Activated CD4-positive, alpha-beta T cell treated with anti-CD3 and anti-CD28 coated beads, Interleukin-2, Interleukin-6, amounts not matched to agents 100 ng/mL and 50 ng/mL, durations not matched to agents 16 hours and 8 hours (primary cell): ENCODE measurements around the gene PRKAR2B.
"Not testable (repeated sequence)": the region's sequence is repeated elsewhere in the genome, so short reads cannot be mapped to it uniquely, and the experiment has no call there.

ENCODE experiments used
- DNase-seq: peaks from one replicate; pipeline ENCODE4 v3.0.0-alpha.2; 2020

The PRKAR2B gene

DNA sequence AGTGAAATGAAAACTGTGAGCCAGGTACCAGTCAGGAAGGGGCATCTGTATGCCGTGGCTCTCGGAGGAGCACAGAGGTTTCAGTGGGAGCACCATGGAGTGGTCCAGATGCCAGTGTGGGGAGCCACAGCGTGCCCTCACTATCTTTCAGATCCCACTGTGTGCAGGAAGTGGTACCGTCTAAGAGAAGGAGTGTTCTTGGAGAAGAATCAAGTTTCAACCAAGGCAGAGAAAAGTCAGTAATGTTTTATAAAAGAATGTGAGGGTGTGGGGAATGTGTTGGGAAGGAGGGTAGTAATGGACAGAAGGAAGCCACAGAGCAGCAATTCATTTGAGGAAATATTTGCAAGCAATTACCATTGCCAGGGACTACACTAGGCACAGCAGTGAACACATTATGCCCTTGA lies 35.6 kb downstream of the PRKAR2B start:
- no peak for DNase-seq

DNA sequence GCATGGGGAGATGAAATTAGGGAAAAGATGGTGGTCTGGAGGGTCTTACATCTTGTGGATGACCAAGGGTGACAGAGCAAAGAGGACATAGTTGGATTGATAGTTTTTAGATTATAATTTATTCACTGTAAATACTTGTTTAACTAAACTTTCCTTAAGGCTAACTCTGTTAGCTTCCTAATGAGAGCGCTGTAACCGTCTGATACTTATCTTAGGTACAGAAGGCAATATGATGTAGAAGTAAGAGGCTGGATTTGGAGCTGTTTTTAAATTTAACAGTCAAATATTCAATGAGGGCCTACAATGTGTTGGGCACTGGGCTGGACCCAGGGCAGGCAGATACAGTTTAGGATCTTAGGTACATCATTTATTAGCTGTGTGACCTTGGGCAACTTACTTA lies 36.0 kb downstream of the PRKAR2B start:
- DNase-seq, result no peak

DNA sequence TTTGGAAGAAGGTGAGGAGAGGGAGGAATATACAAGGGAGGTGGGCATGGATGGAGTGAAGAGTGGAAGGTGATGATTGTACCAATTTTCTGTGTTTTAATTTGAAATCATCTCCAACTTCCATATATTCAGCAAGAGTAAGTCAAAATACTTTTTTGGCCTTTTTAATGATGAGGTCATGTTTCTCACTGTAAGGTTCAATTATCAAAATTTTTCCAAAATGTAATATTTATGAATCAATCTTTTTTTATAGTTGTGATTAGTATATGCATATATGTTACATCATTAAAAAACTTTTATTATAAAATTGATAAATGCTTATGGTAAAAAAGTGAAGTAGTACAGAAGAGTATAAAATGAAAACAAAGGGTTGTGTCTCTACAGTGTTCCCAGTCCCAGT lies 40.7 kb downstream of the PRKAR2B start:
- DNase-seq, result no peak

- DNase-seq, result no peak
These were observed 45.1 kb downstream of the PRKAR2B start for GRCh38 chr7:107089627-107090026.

- DNase-seq, result no peak
These were observed 46.0 kb downstream of the PRKAR2B start for GRCh38 chr7:107090457-107090856.

DNA sequence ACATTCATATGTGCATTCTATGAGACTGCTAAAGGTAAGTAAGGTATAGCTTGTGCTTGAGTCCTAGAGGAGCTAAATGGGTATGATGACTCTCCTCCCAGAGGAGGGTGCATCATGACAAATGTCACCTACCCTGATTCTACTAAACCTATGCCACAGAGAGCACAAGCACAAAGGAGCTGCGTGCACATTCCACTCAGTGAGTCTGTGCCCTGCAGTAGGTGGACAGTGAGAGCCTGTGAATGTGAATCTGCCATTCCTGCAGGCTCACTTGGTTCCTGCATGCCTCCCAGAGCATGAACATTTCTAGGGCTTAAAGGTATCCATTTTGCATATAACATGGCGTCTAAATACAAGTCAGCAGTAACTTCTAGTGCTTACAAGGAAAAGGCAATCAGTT lies 46.8 kb downstream of the PRKAR2B start:
- no peak for DNase-seq

DNA sequence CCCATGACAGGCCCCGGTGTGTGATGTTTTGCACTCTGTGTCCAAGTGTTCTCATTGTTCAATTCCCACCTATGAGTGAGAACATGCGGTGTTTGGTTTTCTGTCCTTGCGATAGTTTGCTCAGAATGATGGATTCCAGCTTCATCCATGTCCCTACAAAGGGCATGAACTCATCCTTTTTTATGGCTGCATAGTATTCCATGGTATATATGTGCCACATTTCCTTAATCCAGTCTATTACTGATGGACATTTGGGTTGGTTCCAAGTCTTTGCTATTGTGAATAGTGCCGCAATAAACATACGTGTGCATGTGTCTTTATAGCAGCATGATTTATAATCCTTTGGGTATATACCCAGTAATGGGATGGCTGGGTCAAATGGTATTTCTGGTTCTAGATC lies 49.2 kb downstream of the PRKAR2B start:
- DNase-seq, result not testable (repeated sequence)

GRCh38 chr7:107099154-107099553 lies 54.6 kb downstream of the PRKAR2B start:
- DNase-seq, result not testable (repeated sequence)

DNA sequence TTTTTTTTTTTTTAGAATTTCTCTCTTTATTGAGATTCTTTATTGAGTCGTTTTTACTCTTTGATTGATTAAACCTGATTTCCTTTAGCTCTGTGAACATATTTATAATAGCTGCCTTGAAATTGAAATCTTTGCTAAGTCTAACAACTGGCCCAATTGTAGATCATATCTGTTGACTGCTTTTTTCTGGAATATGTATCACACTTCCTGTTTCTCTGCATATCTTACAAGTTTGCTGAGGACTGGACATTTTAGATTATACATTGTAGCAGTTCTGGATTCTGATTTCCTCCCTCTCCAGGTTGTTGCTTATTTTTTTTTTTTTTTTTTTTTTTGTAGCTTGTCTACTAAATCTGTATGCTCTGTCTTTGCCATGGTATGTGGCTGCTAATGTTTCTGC lies 56.3 kb downstream of the PRKAR2B start:
- DNase-seq, result no peak

- DNase-seq, result no peak
These were observed 58.9 kb downstream of the PRKAR2B start for GRCh38 chr7:107103369-107103768.

DNA sequence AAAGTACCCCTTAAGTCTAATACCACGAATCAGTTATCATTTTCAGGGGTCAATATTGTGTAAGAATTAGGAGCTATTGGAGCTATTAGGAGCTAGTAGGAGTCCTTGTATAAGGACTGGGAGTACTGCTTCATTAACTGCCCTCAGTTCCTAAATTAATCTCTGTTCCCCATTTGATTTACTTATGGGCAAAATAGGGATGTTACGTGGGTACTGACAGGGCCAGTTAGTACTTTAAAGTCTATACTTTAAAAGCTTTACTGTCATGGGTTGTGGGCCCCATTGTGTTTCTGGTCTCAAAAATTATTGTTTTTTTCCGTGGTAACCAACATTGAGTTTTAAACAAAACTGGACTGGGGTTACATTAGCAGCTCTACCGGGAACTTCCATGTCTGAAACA lies 60.3 kb downstream of the PRKAR2B start:
- no peak for DNase-seq

- no peak for DNase-seq
These were observed 61.2 kb downstream of the PRKAR2B start for GRCh38 chr7:107105591-107106245.

- DNase-seq, result no peak
These were observed 64.4 kb downstream of the PRKAR2B start for GRCh38 chr7:107108793-107109371.

DNA sequence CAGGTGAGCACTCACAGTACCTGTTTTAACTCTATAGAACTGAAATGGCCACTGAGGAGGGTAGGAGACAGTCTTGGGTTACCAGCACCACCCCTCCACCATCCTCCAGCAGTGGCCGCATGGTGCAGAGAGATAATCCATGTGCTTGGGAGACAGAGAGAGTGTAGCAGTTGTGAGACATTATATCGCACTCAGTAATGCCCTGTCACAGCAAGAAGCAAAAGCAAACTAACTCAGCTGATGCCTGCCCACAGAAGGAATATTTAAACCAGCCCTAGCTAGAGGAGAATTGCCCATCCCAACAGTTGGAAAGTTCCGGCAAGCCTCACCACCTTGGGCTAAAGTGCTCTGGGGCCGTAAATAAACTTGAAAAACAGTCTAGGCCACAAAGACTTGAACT lies 65.5 kb downstream of the PRKAR2B start:
- DNase-seq, result no peak

- DNase-seq, result no peak
These were observed 66.7 kb downstream of the PRKAR2B start for GRCh38 chr7:107111196-107111595.

- no peak for DNase-seq
These were observed 69.4 kb downstream of the PRKAR2B start for GRCh38 chr7:107113866-107114265.

- DNase-seq, result no peak
These were observed 70.6 kb downstream of the PRKAR2B start for GRCh38 chr7:107115114-107115513.

GRCh38 chr7:107115762-107116540 lies 71.4 kb downstream of the PRKAR2B start:
- no peak for DNase-seq

DNA sequence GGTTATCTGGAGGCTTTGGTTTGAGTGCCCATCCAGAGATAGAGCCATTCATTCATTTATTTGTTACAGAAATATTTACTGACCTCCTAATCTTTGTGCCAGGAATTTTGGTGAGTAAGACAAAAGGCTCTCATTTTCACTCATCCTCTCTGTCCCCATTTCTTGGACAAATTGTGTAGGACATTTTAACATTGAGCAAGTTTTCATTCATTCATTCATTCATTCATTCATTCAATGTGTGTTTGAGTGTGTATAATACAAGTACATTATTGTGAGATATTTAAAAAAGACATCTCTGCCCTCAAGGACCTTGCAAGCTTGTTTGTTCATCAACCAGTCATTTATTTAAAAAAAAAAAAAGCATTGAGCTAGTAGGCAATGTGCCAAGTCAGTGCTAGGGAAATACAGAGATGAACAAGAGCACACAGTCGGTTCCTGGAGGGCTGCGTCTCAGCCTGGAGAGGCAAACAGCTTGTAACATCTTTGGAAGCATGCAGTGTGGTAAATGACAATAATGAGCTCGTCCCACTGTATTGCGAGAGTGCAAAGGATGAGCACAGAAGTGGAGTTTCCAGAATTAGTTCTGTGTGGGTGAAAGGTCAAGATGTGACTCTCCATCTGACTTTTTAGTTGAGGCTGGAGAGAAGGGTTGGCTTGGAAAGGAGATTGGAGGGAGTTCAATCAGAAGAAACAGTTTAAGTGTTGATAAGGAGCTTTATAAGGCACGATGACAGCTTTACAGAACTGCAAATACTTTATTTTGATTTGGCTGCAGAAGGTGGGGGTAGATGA lies 73.8 kb downstream of the PRKAR2B start:
- DNase-seq, result no peak

DNA sequence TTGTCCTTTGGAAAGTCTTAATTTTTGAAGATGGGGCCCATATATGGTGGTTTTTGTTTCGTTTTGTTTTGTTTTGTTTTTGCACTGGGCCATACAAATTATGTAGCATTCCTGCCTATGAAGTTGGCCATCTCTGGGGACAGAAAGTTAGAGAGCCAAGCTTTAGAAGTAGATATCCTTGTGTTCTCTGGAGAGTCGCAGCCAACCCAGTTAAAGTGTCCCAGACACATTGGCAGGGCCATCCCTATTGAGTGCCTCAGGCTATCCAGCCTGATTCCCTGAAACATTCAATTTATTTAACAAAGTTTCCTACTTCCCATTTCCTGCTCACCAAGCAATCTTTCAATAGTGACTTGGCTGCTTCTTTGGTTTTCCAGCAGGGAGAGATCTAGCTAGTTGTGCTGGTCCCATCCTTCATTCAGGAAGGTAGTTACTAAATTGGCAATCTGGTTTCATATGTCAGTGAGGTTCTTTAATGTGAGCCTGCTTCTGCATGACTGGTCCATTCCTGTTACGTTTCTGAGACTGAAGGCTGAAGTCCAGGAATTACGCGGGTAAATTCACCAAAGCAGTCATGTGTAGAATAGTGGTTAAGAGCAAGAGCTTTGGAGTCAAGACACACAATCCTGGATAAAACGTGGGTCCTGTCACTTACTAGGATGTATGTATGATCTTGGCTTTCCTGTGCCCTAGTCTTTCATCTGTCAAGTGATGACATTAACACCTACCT lies 75.0 kb downstream of the PRKAR2B start:
- no peak for DNase-seq

DNA sequence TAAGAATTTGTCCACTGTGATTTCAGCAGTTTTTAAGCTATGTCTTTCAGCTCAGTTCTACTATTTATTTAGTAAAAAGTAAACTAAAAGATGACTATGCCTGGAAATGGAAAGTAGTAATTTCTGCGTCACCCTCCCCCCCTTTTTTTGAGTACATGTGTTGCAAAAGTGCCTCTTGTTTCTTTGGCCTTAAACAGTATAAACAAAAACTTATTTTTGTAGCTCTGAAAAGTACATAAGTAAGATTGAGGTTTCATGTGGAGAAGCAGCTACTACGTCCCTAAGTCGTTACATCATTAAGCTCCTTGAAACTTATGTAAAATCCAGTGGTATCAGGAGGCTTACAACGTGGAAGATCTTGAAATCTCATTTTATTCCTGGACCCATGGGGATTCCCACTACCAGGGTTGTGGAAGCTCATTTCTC lies 78.0 kb downstream of the PRKAR2B start:
- DNase-seq, result no peak

DNA sequence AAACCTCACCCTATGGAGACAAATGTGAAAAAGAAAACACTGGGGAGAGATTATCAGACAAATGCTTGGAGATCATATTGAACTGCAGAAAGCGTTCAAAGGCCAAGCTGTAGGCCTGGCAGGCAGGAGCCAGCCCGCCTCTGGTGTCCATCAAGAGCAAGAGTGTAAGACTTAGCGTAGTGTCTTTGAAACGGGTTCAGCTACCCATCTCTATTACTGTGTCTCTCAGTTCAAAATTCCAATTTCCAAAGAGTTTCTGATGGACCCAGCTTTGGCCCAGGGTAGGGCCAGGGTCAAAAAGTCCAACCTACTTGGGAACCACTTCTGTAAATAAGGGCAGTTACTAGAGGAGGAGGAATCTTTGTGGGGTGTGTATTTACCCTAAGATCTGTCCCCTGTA lies 78.9 kb downstream of the PRKAR2B start:
- no peak for DNase-seq

DNA sequence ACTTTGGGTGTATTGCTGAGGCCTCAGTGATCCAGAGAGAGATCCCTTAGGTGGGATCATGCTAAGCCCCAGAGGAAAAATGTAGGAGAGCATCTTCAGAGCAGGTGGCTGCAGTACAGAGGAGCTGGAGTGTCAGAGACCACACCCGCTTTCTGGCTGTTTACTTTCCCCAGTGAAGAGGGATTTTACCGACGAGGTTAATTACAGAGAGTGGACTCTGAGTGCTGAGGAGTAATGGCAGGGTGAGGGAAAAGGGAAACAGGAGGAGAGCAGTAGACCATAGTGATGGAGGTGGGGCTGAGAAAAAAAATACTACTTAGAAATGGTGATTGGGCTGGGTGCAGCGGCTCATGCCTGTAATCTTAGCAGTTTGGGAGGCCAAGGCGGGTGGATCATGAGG lies 81.0 kb downstream of the PRKAR2B start:
- DNase-seq, result no peak
